Kidney (tissue), 14 donors: ENCODE data around the gene ATP2B3. TPM values are rescaled to one million over a fixed set of nuclear protein-coding genes. Genes with fewer than 3 reads are reported as not detected.

ENCODE experiments used
- DNase-seq, 5 donors: peaks; one replicate each; pipeline ENCODE4 v3.0.0-alpha.2; 2013 to 2020
- FAIRE-seq: peaks from 2 replicates; lab custom pipeline; 2012; peaks lifted over from hg19 to GRCh38; lab: Jason Lieb, UNC
- H3K27ac ChIP-seq, 2 donors: one replicate each; pipeline ENCODE4 v1.7.0; 2013; ENCODE audit warnings: low read depth in 2 of 2, low read length in 2 of 2, inconsistent platforms in 1 of 2
- H3K27me3 ChIP-seq: one replicate; pipeline ENCODE4 v1.7.1; 2013; ENCODE audit warnings: low read length, inconsistent platforms; ENCODE audit not compliant: control insufficient read depth, insufficient read depth
- H3K36me3 ChIP-seq, 3 donors: one replicate each; pipeline versions ENCODE4 v1.7.0 to v1.7.1; 2013; ENCODE audit warnings: low read length in 3 of 3, control low read depth in 1 of 3, inconsistent platforms in 1 of 3; ENCODE audit not compliant: insufficient read depth in 3 of 3, control insufficient read depth in 2 of 3
- H3K4me1 ChIP-seq, 3 donors: one replicate each; pipeline versions ENCODE4 v1.7.0 to v1.7.1; 2013; ENCODE audit warnings: low read length in 3 of 3, inconsistent platforms in 1 of 3, low read depth in 1 of 3; ENCODE audit not compliant: control insufficient read depth in 2 of 3, insufficient read depth in 2 of 3
- H3K4me3 ChIP-seq, 3 donors: one replicate each; pipeline versions ENCODE4 v1.7.0 to v1.8.1; 2013; ENCODE audit warnings: low read length in 3 of 3, control low read depth in 1 of 3, inconsistent platforms in 1 of 3
- H3K9ac ChIP-seq, 3 donors: one replicate each; pipeline versions ENCODE4 v1.7.0 to v1.7.1; 2013; ENCODE audit warnings: low read length in 3 of 3, control low read depth in 1 of 3, inconsistent platforms in 1 of 3
- H3K9me3 ChIP-seq, 3 donors: one replicate each; pipeline versions ENCODE4 v1.7.0 to v1.7.1; 2013; ENCODE audit warnings: low read length in 3 of 3, control low read depth in 1 of 3, inconsistent platforms in 1 of 3; ENCODE audit not compliant: control insufficient read depth in 2 of 3, insufficient read depth in 1 of 3
- intact Hi-C: fragments of 100-400 bp; cut with DNase I; formaldehyde crosslinking; loops from one replicate; pipeline ENCODE4 v1.11.1; 2022
- polyA plus RNA-seq: library from polyadenylated mRNA; stranded (reverse); fragments of 350-450 nt; fragmentation: Illumina TruSeq; extraction: RNeasy Lipid Tissue Mini Kit (QIAGEN cat#74804); gene quantifications from one replicate; pipeline ENCODE4 v1.2.3, GENCODE V29; 2014; ENCODE audit warnings: low read depth, low replicate concordance; ENCODE audit not compliant: insufficient read depth
- total RNA-seq: library from RNA; stranded (reverse); fragmentation: NEBNext Ultra II Directional; extraction: Animal tissue kit (Norgen Biotek cat#: 25700); gene quantifications from one replicate; pipeline ENCODE4 v1.2.1, GENCODE V29; 2021
- TF ChIP-seq, protein P1 (sequence below): IDR thresholded peaks from 3 replicates; pipeline ENCODE4 v1.5.1; 2012; ENCODE audit warnings: mild to moderate bottlenecking, moderate library complexity, borderline replicate concordance; ENCODE audit not compliant: insufficient read depth; ENCODE audit errors: extremely low read depth
- donor health status: control.
- donor health status: control.
- donor health status: control.
- donor health status: control.
- donor health status: control.
- donor health status: DM: yes; HTN: yes; CAD: no.
- donor health status: Normal renal cell carcinoma (clear cell type).

Gene ATP2B3
- total and polyA plus RNA-seq, 2 donors from 2014 or later = 0.37 TPM; not detected in 1

DNA sequence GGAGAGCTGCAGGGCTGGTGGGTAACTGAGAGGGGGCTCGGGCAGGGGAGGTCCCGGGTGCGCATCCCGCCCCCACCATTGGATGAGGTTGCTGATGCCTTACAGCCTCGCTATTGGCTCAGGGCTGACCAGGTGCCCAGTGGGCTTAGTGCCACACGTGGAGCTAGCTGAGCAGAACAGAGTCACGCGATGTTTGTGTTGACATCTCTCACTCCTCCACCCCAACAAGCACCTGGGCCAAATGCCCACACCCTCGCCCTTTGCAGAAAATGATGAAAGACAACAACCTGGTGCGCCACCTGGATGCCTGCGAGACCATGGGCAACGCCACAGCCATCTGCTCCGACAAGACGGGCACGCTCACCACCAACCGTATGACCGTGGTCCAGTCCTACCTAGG, 31.8 kb downstream of the ATP2B3 start:
- no peak for DNase-seq
- Histone ChIP-seq H3K4me1 (no peaks in the 10 kb centered on the region), H3K27ac (no peak overlapping the region), H3K36me3 (no peaks in the 10 kb centered on the region), H3K9ac (no peak overlapping the region), H3K4me3 (no peak overlapping the region), H3K27me3 (no peaks in the 10 kb centered on the region), H3K9me3 (no peaks in the 10 kb centered on the region)
- no peak for FAIRE-seq
- TF ChIP-seq, protein P1, sequence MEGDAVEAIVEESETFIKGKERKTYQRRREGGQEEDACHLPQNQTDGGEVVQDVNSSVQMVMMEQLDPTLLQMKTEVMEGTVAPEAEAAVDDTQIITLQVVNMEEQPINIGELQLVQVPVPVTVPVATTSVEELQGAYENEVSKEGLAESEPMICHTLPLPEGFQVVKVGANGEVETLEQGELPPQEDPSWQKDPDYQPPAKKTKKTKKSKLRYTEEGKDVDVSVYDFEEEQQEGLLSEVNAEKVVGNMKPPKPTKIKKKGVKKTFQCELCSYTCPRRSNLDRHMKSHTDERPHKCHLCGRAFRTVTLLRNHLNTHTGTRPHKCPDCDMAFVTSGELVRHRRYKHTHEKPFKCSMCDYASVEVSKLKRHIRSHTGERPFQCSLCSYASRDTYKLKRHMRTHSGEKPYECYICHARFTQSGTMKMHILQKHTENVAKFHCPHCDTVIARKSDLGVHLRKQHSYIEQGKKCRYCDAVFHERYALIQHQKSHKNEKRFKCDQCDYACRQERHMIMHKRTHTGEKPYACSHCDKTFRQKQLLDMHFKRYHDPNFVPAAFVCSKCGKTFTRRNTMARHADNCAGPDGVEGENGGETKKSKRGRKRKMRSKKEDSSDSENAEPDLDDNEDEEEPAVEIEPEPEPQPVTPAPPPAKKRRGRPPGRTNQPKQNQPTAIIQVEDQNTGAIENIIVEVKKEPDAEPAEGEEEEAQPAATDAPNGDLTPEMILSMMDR = no peak
- intact Hi-C loops = no loop called here

DNA sequence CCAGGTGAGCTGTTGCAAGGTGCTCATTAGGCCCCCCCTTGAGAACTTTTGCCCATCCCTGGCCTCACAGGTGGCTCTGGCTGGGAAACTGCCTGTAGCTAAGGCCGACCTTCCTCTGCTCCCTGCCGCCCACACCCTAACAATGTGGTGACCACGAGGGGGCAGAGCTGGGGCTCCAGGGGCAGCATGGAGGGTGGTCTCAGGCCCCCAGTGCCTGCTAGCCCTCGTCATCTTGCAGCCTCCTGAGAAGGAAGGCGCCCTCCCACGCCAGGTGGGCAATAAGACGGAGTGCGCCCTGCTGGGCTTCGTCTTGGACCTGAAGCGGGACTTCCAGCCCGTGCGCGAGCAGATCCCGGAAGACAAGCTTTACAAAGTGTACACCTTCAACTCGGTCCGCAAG, 32.4 kb downstream of the ATP2B3 start:
- no peak for FAIRE-seq
- Histone ChIP-seq H3K27me3 (no peaks in the 10 kb centered on the region), H3K9ac (no peak overlapping the region), H3K4me1 (no peaks in the 10 kb centered on the region), H3K9me3 (no peaks in the 10 kb centered on the region), H3K27ac (no peak overlapping the region), H3K4me3 (no peak overlapping the region), H3K36me3 (no peaks in the 10 kb centered on the region)
- intact Hi-C loops = no loop called here
- DNase-seq = no peak
- TF ChIP-seq, protein P1 = no peak

DNA sequence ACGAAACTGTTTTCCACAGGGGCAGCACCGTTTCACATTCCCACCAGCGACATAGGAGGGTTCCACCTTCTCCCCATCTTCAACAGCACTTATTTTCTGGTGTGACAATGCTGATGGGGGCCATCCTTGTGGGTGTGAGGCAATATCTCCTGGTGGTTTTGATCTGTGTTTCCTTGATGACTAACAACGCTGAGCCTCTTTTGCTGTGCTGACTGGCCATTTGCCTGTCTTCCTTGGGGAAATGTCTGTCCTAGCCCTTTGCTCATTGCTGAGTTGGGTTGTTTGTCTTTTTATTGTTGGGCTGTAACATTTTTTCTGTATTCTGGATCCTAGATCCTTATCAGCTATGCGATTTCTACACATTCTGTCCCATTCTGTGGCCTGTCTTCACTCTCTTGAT, 33.7 kb downstream of the ATP2B3 start:
- Histone ChIP-seq H3K36me3 (no peaks in the 10 kb centered on the region), H3K4me3 (no peak overlapping the region), H3K27ac (no peak overlapping the region), H3K4me1 (no peaks in the 10 kb centered on the region), H3K9ac (no peak overlapping the region), H3K9me3 (no peaks in the 10 kb centered on the region), H3K27me3 (no peaks in the 10 kb centered on the region)
- intact Hi-C loops = no loop called here
- TF ChIP-seq, protein P1 = no peak
- FAIRE-seq (no peak), DNase-seq (no peak)

DNA sequence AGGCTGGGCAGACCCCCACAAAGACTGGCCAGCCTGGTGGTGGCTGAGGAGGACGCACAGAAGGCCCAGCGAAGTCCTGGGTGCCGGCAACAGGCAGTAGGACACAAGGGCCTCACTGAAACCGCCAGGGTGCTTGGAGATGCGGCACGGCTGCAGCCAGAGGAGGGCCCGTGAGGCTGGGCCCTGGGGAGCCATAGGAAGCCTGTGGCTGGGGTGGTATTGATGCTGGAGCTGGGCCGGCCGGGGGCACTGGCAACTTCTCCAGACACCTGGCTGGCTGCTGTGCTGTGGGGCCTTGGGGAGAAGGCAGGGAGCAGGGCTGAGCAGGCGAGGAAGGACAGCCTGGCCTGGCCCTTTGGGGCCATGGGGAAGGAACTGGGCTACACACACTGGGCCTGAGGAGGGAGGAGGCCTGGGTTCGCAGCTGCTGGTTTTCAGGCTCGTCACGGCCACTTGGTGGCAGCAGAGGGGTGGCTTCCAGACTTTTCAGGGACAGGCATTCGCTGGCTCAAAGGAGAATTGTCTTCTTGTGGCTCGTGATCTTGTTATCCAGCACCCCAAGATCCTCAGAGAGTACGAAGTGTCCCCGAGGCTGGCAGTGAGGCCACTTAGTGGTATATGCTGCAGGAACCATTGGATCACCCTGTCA, 37.2 kb downstream of the ATP2B3 start:
- Histone ChIP-seq H3K27ac (no peak overlapping the region), H3K27me3 (no peaks in the 10 kb centered on the region), H3K9me3 (no peaks in the 10 kb centered on the region), H3K36me3 (no peaks in the 10 kb centered on the region), H3K4me3 (no peak overlapping the region), H3K4me1 (no peaks in the 10 kb centered on the region), H3K9ac (no peak overlapping the region)
- intact Hi-C loops = no loop called here
- no peak for FAIRE-seq
- peak in 4 of 5 donors; percentile 57 to 73 (median 68) for DNase-seq
- TF ChIP-seq, protein P1 = peak; percentile 70
